ENCODE data around the gene NSD1. TPM values are rescaled to one million over a fixed set of nuclear protein-coding genes. Genes with fewer than 3 reads are reported as not detected.

NSD1 gene
- total and polyA plus RNA-seq, 10 of the 15 experiments (the other 5 are each of a cell fraction or from before 2014, with no cell fraction given) = 7.0 to 57.9 (median 30.4) TPM

- no peak for TF ChIP-seq SRF (IDR thresholded peaks at IDR 0.05; ENCODE audit: low read depth in 2 of 2, low read length in 2 of 2)
- TF ChIP-seq CUX1 (IDR thresholded peaks at IDR 0.05; ENCODE audit: insufficient replicate concordance, low read depth, low read length) = no peak
- TF ChIP-seq TBL1XR1 (IDR thresholded peaks at IDR 0.05; ENCODE audit: low read depth, low read length) = no peak
- no peak for TF ChIP-seq REST (IDR thresholded peaks at IDR 0.05; ENCODE audit: low read depth, low read length)
- no peak for TF ChIP-seq ZBED1 (IDR thresholded peaks at IDR 0.05; ENCODE audit: borderline replicate concordance)
- TF ChIP-seq SMAD1 (IDR thresholded peaks at IDR 0.05; ENCODE audit: low read depth, partially characterized antibody) = no peak
- no peak for TF ChIP-seq E2F4 (IDR thresholded peaks at IDR 0.05; ENCODE audit: low read depth, low read length)
- no peak for TF ChIP-seq JUND (IDR thresholded peaks at IDR 0.05; ENCODE audit: low read depth, low read length)
- no peak for TF ChIP-seq MLLT1 (IDR thresholded peaks at IDR 0.05)
- TF ChIP-seq SMARCA5 (IDR thresholded peaks at IDR 0.05) = no peak
- TF ChIP-seq DPF2 (IDR thresholded peaks at IDR 0.05) = no peak
These were observed 32.9 kb upstream of the NSD1 start (continued) for GRCh38 chr5:177100714-177101121.
